GM12892 (cell line): ENCODE results near the gene MAN1B1.

Experiments
- POLR2A ChIP-seq: IDR thresholded peaks from 2 replicates; pipeline ENCODE4 v1.6.1; 2011; ENCODE audit warnings: low read depth, low read length, control low read depth
- POLR2AphosphoS5 ChIP-seq: IDR thresholded peaks from 2 replicates; pipeline ENCODE4 v1.6.1; 2011; ENCODE audit warnings: low read depth, low read length, control low read depth
- TAF1 ChIP-seq: IDR thresholded peaks from 2 replicates; pipeline ENCODE4 v1.6.1; 2011; ENCODE audit warnings: low read depth, mild to moderate bottlenecking, control low read depth, low read length, borderline replicate concordance

- TF ChIP-seq POLR2A (no peak), TAF1 (no peak), POLR2AphosphoS5 (no peak)
These were observed 32.5 kb upstream of the MAN1B1 start, which contains the start of gene ENTPD2 for GRCh38 chr9:137053944-137054931.
